GM18505 (cell line): Measurements from ENCODE around the gene FMOD.
"Not testable (repeated sequence)": the region's sequence is repeated elsewhere in the genome, so short reads cannot be mapped to it uniquely, and the experiment has no call there.

Source experiments
- ATAC-seq: cut with Tn5 transposase; IDR thresholded peaks from one replicate; pipeline ENCODE4 v1.9.1; 2021; ENCODE audit not compliant: unreplicated experiment
- POLR2A ChIP-seq: IDR thresholded peaks from 4 replicates; pipeline ENCODE4 v1.6.1; 2011; ENCODE audit warnings: borderline replicate concordance; ENCODE audit not compliant: insufficient read depth, insufficient read length; ENCODE audit errors: extremely low read depth

Gene FMOD

GRCh38 chr1:203300441-203301330 lies 50.2 kb downstream of the FMOD start:
- peak; percentile 38 for TF ChIP-seq POLR2A
- ATAC-seq = no peak

GRCh38 chr1:203299719-203300429 lies 51.0 kb downstream of the FMOD start:
- TF ChIP-seq POLR2A = peak; percentile 31
- ATAC-seq = not testable (repeated sequence)

GRCh38 chr1:203299169-203299568 lies 51.8 kb downstream of the FMOD start:
- ATAC-seq = no peak
- TF ChIP-seq POLR2A = peak; percentile 61

- TF ChIP-seq POLR2A = no peak
- no peak for ATAC-seq
These were observed 54.4 kb downstream of the FMOD start for GRCh38 chr1:203296460-203297073.

- TF ChIP-seq POLR2A = no peak
- ATAC-seq = no peak
These were observed 55.1 kb downstream of the FMOD start for GRCh38 chr1:203295796-203296195.

GRCh38 chr1:203291201-203292096 lies 59.5 kb downstream of the FMOD start:
- no peak for ATAC-seq
- TF ChIP-seq POLR2A = no peak
